ENCODE data around the gene CASTOR2. TPM values are rescaled to one million over a fixed set of nuclear protein-coding genes. Genes with fewer than 3 reads are reported as not detected.

The CASTOR2 gene
- total RNA-seq, 1 donor from 2014 or later, result 74.2 TPM

GRCh38 chr7:75045881-75046280 is 81.4 kb downstream of the CASTOR2 start:
- H3K4me3 Mint-ChIP-seq (ENCODE audit: unreplicated experiment), result peak overlapping the region; percentile 54
- peak overlapping the region; percentile 93 for H3K27ac Mint-ChIP-seq (ENCODE audit: unreplicated experiment)
- peak; percentile 74 for DNase-seq
- TF ChIP-seq CTCF (IDR thresholded peaks at IDR 0.05; ENCODE audit: partially characterized antibody, unreplicated experiment), result no peak
- H3K9me3 Mint-ChIP-seq (ENCODE audit: unreplicated experiment), result peaks cover 6% of the 10 kb centered on the region
- H3K27me3 Mint-ChIP-seq (ENCODE audit: unreplicated experiment), result peaks cover 14% of the 10 kb centered on the region
- peaks cover 22% of the 10 kb centered on the region for H3K4me1 Mint-ChIP-seq (ENCODE audit: low read depth, unreplicated experiment)
- H3K36me3 Mint-ChIP-seq (ENCODE audit: unreplicated experiment), result peaks cover 5% of the 10 kb centered on the region

GRCh38 chr7:75048435-75049379 is 84.2 kb downstream of the CASTOR2 start:
- no peaks in the 10 kb centered on the region for H3K36me3 Mint-ChIP-seq (ENCODE audit: unreplicated experiment)
- peaks cover 12% of the 10 kb centered on the region for H3K27me3 Mint-ChIP-seq (ENCODE audit: unreplicated experiment)
- no peak overlapping the region for H3K4me3 Mint-ChIP-seq (ENCODE audit: unreplicated experiment)
- TF ChIP-seq CTCF (IDR thresholded peaks at IDR 0.05; ENCODE audit: partially characterized antibody, unreplicated experiment), result no peak
- no peak for DNase-seq
- no peak overlapping the region for H3K27ac Mint-ChIP-seq (ENCODE audit: unreplicated experiment)
- peaks cover 17% of the 10 kb centered on the region for H3K4me1 Mint-ChIP-seq (ENCODE audit: low read depth, unreplicated experiment)
- H3K9me3 Mint-ChIP-seq (ENCODE audit: unreplicated experiment), result peaks cover 6% of the 10 kb centered on the region

- Mint-ChIP-seq H3K4me1 (ENCODE audit: low read depth, unreplicated experiment) (peaks cover 13% of the 10 kb centered on the region), H3K36me3 (ENCODE audit: unreplicated experiment) (no peaks in the 10 kb centered on the region), H3K9me3 (ENCODE audit: unreplicated experiment) (peaks cover 6% of the 10 kb centered on the region), H3K4me3 (ENCODE audit: unreplicated experiment) (no peak overlapping the region), H3K27me3 (ENCODE audit: unreplicated experiment) (peaks cover 5% of the 10 kb centered on the region), H3K27ac (ENCODE audit: unreplicated experiment) (no peak overlapping the region)
- no peak for DNase-seq
- no peak for TF ChIP-seq CTCF (IDR thresholded peaks at IDR 0.05; ENCODE audit: partially characterized antibody, unreplicated experiment)
Measured at GRCh38 chr7:75049817-75050216, 85.3 kb downstream of the CASTOR2 start.

GRCh38 chr7:75050501-75050900 is 86.0 kb downstream of the CASTOR2 start:
- Mint-ChIP-seq H3K4me1 (ENCODE audit: low read depth, unreplicated experiment) (peaks cover 13% of the 10 kb centered on the region), H3K27me3 (ENCODE audit: unreplicated experiment) (peaks cover 7% of the 10 kb centered on the region), H3K36me3 (ENCODE audit: unreplicated experiment) (no peaks in the 10 kb centered on the region), H3K9me3 (ENCODE audit: unreplicated experiment) (peaks cover 6% of the 10 kb centered on the region), H3K4me3 (ENCODE audit: unreplicated experiment) (no peak overlapping the region), H3K27ac (ENCODE audit: unreplicated experiment) (no peak overlapping the region)
- DNase-seq, result no peak
- no peak for TF ChIP-seq CTCF (IDR thresholded peaks at IDR 0.05; ENCODE audit: partially characterized antibody, unreplicated experiment)

- H3K4me1 Mint-ChIP-seq (ENCODE audit: low read depth, unreplicated experiment), result no peaks in the 10 kb centered on the region
- H3K27ac Mint-ChIP-seq (ENCODE audit: unreplicated experiment), result no peak overlapping the region
- TF ChIP-seq CTCF (IDR thresholded peaks at IDR 0.05; ENCODE audit: partially characterized antibody, unreplicated experiment), result no peak
- H3K4me3 Mint-ChIP-seq (ENCODE audit: unreplicated experiment), result no peak overlapping the region
- peaks cover 5% of the 10 kb centered on the region for H3K27me3 Mint-ChIP-seq (ENCODE audit: unreplicated experiment)
- H3K9me3 Mint-ChIP-seq (ENCODE audit: unreplicated experiment), result no peaks in the 10 kb centered on the region
- no peaks in the 10 kb centered on the region for H3K36me3 Mint-ChIP-seq (ENCODE audit: unreplicated experiment)
- DNase-seq, result no peak
Measured at GRCh38 chr7:75054744-75055143, 90.2 kb downstream of the CASTOR2 start.
